Measurements from ENCODE around the gene KLC1. TPM values are rescaled to one million over a fixed set of nuclear protein-coding genes. Genes with fewer than 3 reads are reported as not detected.

Gene KLC1
- total RNA-seq, 1 experiment from 2014 or later, result 306 TPM

- CTCF ChIA-PET, result no interaction called here
- TF ChIP-seq CTCF (conservative IDR thresholded peaks at IDR 0.05; ENCODE audit: low read depth, low read length) (no peak), EZH2 (IDR thresholded peaks at IDR 0.05; ENCODE audit: low read length, unreplicated experiment) (no peak), EZH2phosphoT487 (IDR thresholded peaks at IDR 0.05; ENCODE audit: borderline replicate concordance, low read length) (no peak)
These were observed 3.5 kb upstream of the KLC1 start for GRCh38 chr14:103625356-103626095.

GRCh38 chr14:103626146-103626850 lies 2.7 kb upstream of the KLC1 start:
- H3K4me1 ChIP-seq (ENCODE audit: insufficient read depth, low read length), result peaks cover 63% of the 10 kb centered on the region
- H3K9ac ChIP-seq (ENCODE audit: low read length), result no peak overlapping the region
- CTCF ChIA-PET, result no interaction called here
- DNase-seq, result no peak
- peaks cover 31% of the 10 kb centered on the region for H3K79me2 ChIP-seq (ENCODE audit: low read length)
- POLR2A ChIA-PET (ENCODE audit: unreplicated experiment), result interaction anchor here (0.6 kb wide), 1 partner anchor 67 kb away, joined by 12 read pairs; no protein-coding TSS in a partner anchor
- no peaks in the 10 kb centered on the region for H3K9me3 ChIP-seq (ENCODE audit: low read length)
- H3K27ac ChIP-seq (ENCODE audit: low read length), result peak overlapping the region; percentile 93
- peak overlapping the region; percentile 9; the same call in 1 of the 2 replicates for H3K4me2 ChIP-seq (ENCODE audit: low read length)
- intact Hi-C loops (cut with micrococcal nuclease), result no loop called here
- peaks cover 4% of the 10 kb centered on the region; the same call in 1 of the 2 replicates for H3K36me3 ChIP-seq (ENCODE audit: low read depth, low read length)
- H4K20me1 ChIP-seq (ENCODE audit: low read length), result peaks cover 15% of the 10 kb centered on the region
- H3K9me2 ChIP-seq (replicated peaks; ENCODE audit: low read length), result no peaks in the 10 kb centered on the region
- H3F3A ChIP-seq (ENCODE audit: low read length, unreplicated experiment), result peaks cover 4% of the 10 kb centered on the region
- no peak overlapping the region for H3K4me3 ChIP-seq (ENCODE audit: low read length)
- no peak for TF ChIP-seq EZH2 (IDR thresholded peaks at IDR 0.05; ENCODE audit: low read length, unreplicated experiment)
- TF ChIP-seq CTCF (conservative IDR thresholded peaks at IDR 0.05; ENCODE audit: low read depth, low read length), result no peak
- no peak for TF ChIP-seq EZH2phosphoT487 (IDR thresholded peaks at IDR 0.05; ENCODE audit: borderline replicate concordance, low read length)
- no TSS peak for BruUV-seq (replicated peaks)
- no peak overlapping the region for H2AFZ ChIP-seq (ENCODE audit: low read length)
- ATAC-seq, result no peak
- no peaks in the 10 kb centered on the region for H3K27me3 ChIP-seq (ENCODE audit: low read length)

More at GRCh38 chr14:103625356-103626095, 3.5 kb upstream of the KLC1 start:
- Histone ChIP-seq H3K79me2 (ENCODE audit: low read length) (peaks cover 23% of the 10 kb centered on the region), H3K4me1 (ENCODE audit: insufficient read depth, low read length) (peaks cover 58% of the 10 kb centered on the region), H3K27ac (ENCODE audit: low read length) (peak overlapping the region; percentile 93), H3K9me2 (replicated peaks; ENCODE audit: low read length) (no peaks in the 10 kb centered on the region), H3K27me3 (ENCODE audit: low read length) (no peaks in the 10 kb centered on the region), H2AFZ (ENCODE audit: low read length) (peak overlapping the region; percentile 23; the same call in 1 of the 2 replicates), H3K36me3 (ENCODE audit: low read depth, low read length) (0 out of 2 replicates have a peak, but pooled peaks cover under 1% of the 10 kb centered on the region), H3F3A (ENCODE audit: low read length, unreplicated experiment) (peaks cover 4% of the 10 kb centered on the region), H3K4me3 (ENCODE audit: low read length) (no peak overlapping the region; the same call in 1 of the 2 replicates), H3K4me2 (ENCODE audit: low read length) (peak overlapping the region; percentile 69), H3K9me3 (ENCODE audit: low read length) (no peaks in the 10 kb centered on the region), H3K9ac (ENCODE audit: low read length) (peak overlapping the region; percentile 69), H4K20me1 (ENCODE audit: low read length) (peaks cover 8% of the 10 kb centered on the region)
- no peak; the same call in 1 of the 2 replicates for ATAC-seq
- DNase-seq, result no peak
- intact Hi-C loops (cut with micrococcal nuclease), result loop anchor here (1.0 to 2.0 kb wide), 2 partner anchors 31 to 49 kb away; no protein-coding TSS in a partner anchor
- BruUV-seq (replicated peaks), result TSS peak; percentile 18
- POLR2A ChIA-PET (ENCODE audit: unreplicated experiment), result interaction anchor here (0.5 to 0.6 kb wide), 2 partner anchors 54 to 67 kb away, joined by 4 to 12 read pairs; no protein-coding TSS in a partner anchor

All from PC-3 (cell line).